ENCODE measurements around the gene ARL6IP1.
"Not testable (repeated sequence)": the region's sequence is repeated elsewhere in the genome, so short reads cannot be mapped to it uniquely, and the experiment has no call there.

ARL6IP1 gene

DNA sequence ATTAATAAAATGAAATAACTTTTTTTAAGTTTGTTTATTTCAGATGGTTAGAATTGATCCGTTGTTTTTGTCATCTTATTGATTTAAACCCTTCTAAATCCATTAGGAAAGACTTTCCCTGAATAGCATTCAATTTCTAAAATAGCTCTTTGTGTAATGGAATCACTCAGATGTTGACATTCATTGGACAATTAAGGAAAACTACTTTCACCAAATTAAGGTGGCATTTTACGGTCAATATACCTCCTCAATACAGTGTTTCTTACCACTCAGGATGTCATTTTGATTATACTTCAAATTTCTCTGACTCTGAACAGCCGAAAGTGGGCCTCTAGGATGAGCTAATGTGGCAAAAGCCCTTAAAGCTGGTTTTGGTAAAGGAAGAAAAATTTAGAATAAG lies 1.8 kb downstream of the ARL6IP1 start:
- no peak for DNase-seq (ENCODE audit: low spot score)

DNA sequence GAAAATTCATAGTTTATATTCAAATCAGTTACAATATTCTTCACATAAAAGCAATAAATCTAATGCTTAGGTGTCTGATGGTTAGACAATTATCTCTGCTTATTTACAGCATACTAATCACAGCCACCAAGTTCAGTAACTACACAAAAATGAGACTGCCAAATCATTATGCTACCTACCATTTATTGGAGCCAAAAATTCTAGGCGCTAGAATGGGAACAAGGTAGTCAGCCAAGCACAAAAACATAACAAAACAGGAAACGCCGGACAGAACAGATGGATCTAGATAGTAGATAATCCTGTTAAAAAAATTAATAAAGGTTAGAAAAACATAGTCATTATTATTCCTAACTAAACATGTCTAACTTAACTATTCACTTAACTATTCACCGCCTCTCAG lies 3.6 kb downstream of the ARL6IP1 start:
- peak; percentile 86 for DNase-seq (ENCODE audit: low spot score)

DNA sequence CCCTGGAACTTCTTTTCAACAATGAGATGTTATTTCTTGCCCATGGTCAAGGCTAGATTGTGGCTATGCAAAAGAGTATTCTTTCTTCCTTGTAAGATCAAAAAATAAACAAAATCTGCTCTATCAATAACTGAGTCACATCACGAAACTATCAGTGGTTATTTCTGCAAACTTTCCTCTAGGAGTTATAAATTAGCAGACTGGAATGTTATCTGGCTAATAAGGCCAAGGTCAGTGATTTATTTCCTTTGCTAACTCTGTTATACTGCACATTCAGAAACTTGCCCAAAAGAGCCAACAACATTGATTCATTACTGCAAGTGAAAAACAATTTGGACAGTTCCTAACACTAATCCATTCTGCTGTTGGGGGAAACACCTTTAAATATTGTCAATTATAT lies 5.0 kb downstream of the ARL6IP1 start:
- DNase-seq (ENCODE audit: low spot score): no peak

DNA sequence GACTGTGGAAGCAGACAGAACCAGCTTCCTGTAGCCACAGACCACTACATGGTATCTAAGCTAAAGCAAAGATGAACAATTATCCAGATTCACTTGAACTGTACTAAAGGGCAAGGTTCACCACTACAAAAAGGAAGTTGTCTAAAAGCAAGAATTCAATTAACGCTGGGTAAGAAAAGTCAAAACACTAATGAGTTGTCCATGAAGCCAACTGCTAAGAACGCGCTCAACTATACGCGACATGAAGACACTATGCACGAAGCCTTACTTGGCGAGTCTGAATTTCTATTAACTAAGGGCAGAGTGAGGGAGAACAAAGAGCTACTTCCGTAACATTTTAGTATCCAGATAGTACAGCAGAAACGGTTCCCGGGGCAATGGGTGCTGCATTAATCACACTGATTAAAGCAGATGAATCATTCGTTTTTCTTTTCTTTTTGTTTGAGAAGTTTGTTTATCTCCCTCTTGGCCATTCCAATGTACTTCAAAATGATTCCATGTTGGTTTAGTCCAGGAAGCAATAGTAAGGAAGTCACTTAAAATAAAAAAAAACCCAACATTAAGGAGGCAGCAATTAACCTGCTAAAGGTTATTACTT lies 8.4 kb downstream of the ARL6IP1 start:
- no peak for DNase-seq (ENCODE audit: low spot score)

DNA sequence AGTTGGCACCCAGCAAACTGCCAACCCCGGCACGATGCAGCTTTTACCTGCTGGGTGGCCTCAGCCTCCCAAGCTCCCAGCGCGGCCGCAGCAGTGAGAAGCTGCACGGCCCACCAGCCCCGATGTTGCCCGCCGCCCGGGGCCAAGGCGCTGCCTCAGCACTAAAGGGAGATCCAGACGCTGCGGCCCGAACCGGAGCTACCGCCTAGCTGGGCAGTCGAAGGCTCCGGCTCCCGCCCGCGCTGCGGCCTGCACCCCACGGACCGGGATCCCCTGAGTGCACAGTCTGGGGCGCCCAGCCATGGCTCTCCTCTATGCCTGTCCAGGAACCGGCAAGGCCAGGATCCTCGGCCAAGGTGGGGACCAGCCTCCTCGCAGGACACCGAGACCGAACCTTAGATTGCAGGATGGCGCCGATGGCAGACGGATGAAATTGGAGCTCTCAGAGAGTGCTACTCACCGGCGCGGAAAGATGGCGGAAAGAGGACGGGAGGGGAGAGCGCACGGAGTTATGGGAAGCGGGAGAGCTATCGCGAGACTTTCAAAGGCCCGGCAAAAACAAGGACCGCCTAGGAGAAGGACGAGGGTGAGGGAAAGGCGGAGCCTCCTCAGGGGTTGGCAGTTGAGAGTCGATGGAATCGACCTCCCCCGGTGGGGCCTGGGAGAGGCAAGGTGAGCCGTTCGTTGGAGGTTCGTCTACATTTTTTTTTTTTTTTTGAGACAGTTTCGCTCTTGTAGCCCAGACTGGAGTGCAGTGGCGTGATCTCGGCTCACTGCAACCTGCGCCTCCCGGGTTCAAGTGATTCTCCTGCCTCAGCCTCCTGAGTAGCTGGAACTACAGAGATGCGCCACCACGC lies 11.3 kb downstream of the ARL6IP1 start, which contains the start of gene RPS15A:
RPS15A (minus strand) TSS at position 485 of the 857 bp plus-strand sequence. CDS start 1,221 bp downstream, outside the sequence.
- DNase-seq (ENCODE audit: low spot score): peak; percentile 99

DNA sequence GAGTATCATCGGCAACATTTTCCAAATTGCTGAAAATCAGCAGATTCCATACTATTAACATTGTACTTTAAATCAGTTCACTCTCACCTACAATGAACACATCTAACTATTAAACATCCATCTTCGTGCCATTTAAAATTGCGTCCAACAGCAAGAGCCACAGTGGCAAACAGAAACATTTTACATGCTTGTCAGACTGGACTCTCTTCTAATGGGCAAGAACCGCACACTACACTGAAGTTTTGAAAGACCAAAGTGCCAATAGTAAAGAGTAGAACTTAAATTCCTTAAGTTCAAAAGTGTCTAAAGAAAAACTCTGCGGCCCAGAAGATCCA lies 11.9 kb downstream of the ARL6IP1 start:
- no peak for DNase-seq (ENCODE audit: low spot score)

DNA sequence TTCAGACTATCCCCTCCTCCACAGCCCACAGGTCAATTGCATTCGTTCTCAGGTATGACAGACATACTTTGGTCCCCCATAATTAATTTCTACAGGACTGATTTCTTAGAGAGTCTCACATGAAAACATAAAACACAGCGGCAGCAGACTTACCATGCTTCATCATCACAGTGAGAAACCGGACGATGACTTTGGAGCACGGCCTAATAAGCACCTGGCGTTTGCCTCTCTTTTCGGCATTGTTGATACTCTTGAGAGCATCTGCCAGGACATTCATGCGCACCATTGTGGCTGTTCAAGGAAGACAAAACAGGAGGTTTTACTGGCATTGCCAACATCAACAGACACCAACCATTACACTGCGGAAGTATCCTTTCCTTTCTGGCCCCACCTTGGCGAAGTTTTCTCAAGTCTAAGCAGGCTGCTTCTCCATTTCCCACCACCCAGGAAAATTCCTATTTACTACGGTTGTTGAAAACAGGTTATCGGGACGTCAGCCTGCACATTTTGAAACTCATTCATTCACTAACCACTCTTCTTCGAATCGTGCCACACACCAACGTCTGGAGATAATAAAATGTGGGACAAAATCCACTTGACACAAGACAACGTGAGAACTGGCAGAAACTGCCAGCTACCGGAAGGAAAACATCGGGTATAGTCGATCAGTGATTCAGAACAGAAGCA lies 12.4 kb downstream of the ARL6IP1 start:
- no peak for DNase-seq (ENCODE audit: low spot score)

DNA sequence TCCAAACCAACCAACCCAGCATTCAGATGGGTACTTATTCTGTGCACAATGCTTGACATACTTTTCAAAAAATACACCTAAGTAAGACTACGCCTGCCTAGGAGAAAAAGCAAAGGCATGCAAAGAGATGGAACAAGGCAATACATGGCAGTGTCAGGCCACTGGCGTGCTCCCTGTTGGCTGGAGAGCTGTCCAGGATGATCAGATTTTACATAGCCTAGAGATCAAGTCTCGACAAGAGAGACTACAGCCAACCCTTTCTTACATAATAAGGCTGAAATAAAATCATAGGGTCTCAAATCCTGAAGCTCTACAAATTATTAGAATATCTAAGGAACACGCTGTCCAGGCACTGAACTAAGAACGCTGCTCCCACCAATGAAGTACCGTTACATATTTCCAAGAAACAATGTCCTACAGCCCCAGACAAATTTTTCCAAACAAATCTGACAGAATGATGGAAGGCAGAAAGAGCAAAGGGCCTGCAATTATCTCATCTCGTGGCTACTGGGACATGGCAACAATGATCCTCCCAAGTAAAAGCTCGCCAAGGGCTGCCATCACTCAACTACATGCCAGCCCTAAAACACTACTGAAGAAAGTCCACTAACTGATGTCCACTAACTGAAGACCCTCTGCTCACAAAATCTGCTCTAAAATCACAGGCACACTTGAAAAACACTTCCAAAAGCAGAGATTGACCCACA lies 16.3 kb downstream of the ARL6IP1 start:
- no peak for DNase-seq (ENCODE audit: low spot score)

DNA sequence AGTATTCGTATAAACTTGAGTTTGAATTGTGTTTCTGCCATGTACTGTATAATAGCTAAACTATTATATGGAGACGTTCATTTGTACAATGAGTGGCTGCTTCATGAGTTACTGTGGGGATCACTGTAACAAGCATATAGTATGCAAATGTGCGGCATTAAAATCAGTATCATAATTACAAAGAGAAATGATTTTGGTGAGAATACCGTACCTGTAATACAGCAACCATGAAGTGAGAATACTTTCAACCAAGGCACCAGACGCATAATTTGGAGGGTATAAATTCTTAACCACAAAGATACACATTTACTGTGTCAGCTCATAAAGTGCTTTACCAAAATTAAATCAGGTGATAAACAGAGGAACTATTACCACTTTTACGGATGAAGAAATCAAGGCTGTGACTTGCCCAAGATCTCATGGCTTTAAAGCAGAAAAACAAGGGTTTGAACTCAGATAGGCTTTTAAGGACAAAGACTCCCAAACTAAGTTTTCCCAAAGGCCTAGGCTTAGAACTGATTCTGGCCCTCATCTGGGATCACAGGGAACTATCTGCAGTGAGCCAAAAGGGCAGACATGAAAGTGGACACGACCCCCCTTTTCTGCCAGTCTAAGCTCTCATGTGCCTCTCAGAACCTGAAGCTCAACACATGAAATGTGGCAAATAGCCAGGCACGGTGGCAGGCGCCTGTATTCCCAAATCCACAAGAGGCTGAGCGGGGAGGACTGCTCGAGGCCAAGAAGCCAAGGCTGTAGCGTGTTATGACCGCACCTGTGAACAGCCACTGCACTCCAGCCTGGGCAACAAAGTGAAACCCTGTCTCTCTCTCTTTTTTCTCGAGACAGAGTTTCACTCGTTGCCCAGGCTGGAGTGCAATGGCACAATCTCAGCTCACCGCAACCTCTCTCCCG lies 17.7 kb downstream of the ARL6IP1 start:
- no peak for DNase-seq (ENCODE audit: low spot score)

DNA sequence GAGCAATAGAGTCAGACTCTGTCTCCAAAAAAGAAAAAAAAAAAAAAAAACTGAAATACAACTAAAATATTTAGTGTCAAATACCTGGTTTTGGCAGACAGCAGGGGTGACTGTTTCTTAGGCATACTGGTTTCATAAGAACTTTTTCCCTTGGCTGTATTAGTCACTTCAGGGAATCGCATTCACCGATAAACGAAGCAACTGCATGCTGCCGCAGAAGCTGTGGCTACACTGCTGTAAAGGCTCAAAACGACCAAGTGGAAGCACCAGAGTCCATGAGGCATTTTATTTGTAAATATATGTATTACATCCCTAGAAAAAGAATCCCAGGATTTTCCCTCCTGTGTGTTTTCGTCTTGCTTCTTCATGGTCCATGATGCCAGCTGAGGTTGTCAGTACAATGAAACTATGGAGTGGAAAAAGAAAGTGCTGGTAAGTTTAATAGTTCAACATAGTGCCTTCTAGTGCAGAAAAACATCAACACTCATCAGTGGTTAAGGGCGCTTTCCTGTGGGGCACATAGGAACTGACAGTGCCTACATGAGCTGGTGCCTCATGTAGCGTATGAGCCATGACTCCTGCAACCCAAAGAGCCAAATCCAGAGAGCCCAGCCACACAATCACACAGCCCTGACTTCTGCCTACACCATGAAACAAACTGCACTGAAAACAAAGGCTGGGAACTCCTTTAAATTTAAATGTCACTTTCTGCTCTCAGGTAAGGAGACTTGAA lies 18.5 kb downstream of the ARL6IP1 start:
- DNase-seq (ENCODE audit: low spot score): no peak

DNA sequence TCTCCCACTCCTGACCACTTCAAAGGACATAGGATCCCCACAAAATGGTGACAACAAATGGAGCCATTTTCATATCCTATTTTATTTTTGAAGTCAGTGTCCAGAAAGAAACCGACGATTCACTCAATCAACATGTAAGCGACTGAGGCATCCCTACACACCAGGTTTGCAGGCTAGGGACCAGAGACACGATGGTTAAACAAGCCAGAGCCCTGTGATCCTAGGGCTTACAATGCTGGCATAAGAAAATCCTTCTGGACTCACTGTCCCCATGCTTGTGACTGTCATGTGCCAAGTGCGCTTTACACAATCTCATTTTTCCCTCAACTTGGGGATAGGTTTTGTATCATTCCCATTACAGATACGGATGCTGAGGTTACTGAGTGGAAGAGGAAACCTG lies 20.1 kb downstream of the ARL6IP1 start:
- DNase-seq (ENCODE audit: low spot score): not testable (repeated sequence)

DNA sequence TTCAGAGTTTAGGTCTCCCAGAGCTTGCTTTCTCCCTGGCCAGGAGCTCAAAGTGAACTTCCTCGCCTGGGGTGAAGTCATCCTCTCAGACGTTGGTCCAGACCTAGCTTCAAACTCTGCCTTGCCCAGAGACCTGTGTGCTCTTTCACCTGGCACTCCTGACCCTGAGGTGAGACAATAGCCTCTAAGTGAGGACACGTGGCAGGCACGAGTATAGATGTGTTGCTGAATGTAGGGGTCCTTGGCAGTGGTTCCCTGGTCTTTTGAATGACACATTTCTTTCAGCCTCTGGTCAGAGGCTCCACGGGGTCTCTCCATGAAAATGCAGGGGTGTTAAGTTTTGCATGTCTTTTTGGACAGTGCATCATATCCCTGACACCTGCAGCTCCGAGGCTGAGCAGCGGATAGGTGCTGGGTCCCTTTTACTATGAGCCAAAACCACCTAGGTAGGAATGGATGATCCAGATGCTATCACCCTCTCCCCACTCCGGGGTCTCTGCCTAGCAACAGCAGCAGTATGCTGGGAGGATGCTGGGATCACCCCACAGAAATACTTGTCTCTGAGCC lies 20.8 kb downstream of the ARL6IP1 start:
- not testable (repeated sequence) for DNase-seq (ENCODE audit: low spot score)

DNA sequence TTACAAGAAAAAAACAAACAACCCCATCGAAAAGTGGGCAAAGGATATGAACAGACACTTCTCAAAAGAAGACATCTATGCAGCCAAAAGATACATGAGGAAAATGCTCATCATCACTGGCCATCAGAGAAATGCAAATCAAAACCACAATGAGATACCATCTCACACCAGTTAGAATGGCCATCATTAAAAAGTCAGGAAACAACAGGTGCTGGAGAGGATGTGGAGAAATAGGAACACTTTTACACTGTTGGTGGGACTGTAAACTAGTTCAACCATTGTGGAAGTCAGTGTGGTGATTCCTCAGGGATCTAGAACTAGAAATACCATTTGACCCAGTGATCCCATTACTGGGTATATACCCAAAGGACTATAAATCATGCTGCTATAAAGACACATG lies 23.7 kb downstream of the ARL6IP1 start:
- not testable (repeated sequence) for DNase-seq (ENCODE audit: low spot score)

DNA sequence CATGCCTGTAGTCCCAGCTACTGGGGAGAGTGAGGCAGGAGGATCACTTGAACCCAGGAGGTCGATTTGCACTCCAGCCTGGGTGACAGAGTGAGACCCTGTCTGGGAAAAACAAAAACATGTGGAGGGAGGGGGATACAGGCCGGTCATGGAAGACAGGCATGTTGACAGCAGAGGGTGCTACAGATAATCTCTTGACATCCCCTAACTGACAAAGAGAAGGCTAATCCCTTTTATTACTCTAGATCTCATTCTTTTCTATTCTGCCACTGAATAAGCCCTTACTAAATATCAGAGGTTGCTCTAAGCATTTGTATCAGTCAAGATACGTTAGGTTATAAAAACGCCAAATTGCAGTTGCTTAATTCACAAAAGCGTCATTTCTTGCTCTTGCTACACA lies 25.0 kb downstream of the ARL6IP1 start:
- DNase-seq (ENCODE audit: low spot score): not testable (repeated sequence)

DNA sequence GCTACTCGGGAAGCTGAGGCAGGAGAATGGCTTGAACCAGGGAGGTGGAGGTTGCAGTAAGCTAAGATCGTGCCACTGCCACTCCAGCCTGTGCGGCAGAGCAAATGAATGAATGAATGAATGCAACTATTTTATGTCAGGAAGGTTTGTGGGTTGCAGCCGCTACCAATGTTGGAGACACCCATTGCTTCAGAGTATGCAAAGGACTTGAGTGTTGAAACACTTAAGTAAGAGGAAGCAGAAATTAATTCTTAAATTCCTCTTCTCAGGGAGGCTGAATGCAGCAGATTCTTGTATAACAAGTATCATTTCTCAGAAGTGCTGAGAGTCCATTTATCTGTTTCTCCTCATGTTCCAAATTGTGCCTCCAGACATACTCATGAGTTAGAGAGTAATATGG lies 26.7 kb downstream of the ARL6IP1 start:
- not testable (repeated sequence) for DNase-seq (ENCODE audit: low spot score)

DNA sequence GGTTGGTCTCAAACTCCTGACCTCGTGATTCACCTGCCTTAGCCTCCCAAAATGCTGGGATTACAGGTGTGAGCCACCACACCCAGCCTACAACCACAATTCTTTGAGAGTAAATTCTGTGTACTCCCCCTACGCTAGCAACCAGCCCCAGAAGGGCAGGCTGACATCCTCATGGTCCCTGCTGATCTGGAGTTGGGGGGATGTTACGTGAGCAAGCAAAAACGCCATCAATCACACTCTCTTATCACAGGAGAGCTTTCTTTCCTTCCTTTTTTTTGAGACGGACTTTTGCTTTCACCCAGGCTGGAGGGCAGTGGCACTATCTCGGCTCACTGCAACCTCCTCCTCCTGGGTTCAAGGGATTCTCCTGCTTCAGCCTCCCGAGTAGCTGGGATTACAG lies 29.2 kb downstream of the ARL6IP1 start:
- not testable (repeated sequence) for DNase-seq (ENCODE audit: low spot score)

DNA sequence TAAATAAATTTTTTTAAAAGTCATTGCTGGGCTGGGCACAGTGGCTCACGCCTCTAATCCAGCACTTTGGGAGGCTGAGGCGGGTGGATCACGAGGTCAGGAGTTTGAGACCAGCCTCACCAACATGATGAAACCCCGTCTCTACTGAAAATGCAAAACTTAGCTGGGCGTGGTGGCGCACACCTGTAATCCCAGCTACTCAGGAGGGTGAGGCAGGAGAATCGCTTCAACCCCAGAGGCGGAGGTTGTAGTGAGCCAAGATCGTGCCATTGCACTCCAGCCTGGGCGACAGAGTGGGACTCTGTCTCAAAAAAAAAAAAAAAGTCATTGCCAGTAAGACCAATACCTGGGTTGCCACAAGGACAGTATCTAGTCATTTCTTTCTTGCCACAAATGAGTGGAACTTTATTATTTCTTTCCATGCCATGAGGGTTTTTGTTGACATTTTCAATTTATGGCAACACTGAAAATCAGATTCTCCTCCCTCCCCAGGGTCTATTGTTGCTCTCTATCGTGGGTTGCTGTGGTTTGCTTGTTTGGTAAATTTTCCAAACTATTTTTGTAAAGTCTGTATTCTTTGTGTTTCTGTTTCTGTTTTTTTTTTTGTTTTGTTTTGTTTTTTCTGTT lies 30.9 kb downstream of the ARL6IP1 start:
- not testable (repeated sequence) for DNase-seq (ENCODE audit: low spot score)

DNA sequence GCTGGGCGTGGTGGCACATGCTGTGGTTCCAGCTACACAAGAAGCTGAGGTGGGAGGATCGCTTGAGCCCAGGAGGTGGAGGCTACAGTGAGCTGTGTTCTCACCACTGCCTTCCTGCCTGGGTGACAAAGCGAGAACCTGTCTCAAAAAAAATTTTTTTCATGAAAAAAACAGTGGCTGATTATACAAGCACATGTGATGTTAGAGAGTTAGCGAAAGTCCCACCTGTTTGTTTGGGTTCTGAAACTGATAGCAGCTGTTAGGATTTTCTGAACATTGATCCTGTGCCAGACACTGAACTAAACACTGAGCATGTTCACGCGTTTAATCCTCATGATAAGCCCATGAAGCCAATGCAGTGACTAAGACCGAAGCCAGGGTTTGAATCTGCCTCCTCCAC lies 34.1 kb downstream of the ARL6IP1 start:
- not testable (repeated sequence) for DNase-seq (ENCODE audit: low spot score)

DNA sequence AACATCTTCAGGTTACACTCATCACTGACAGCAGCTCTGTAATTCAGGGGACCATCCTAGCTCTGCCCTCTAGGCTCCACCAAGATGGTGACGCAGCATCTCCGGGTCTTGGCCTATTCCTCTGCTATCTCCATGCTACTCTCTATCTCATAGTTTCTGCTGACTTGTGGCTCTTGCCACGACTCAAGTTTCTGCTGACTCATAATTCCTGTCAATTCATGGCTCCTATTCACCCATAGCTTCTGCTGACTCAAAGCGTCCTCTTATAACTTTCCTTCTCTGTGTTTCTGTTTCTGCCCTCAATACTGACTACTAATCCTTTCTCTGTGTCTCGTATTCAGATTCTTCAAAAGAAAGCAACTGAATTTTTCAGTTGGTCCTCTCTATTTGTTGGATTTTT lies 38.6 kb downstream of the ARL6IP1 start:
- DNase-seq (ENCODE audit: low spot score): not testable (repeated sequence)
